LoVo (cell line): ENCODE data around the gene MTMR3.
A peak's percentile ranks its signal among the peaks of the same experiment; 100 is the strongest.

Experiments used
- DNase-seq: peaks from one replicate; pipeline ENCODE4 v3.0.0-alpha.2; 2016; ENCODE audit warnings: low spot score

Gene MTMR3

DNA sequence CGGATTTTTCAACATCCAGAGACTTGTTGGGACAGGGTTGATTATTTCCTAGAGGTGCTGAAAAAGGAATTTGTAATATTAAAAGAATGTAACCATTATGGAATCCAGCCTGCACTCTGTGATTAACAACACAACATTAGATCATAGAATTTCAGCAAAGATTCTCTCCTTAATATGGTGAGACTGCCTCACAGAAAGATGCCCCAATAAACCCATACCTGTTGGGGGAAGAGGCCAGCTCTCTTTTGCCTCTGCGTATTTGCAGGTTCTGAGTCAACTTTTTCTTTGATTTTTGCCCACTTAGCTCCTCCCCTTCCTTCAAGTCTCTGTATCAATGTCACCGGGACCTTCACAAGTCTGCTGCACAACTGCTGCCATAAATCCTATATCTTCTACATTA lies 12.4 kb upstream of the MTMR3 start:
- no peak for DNase-seq

DNA sequence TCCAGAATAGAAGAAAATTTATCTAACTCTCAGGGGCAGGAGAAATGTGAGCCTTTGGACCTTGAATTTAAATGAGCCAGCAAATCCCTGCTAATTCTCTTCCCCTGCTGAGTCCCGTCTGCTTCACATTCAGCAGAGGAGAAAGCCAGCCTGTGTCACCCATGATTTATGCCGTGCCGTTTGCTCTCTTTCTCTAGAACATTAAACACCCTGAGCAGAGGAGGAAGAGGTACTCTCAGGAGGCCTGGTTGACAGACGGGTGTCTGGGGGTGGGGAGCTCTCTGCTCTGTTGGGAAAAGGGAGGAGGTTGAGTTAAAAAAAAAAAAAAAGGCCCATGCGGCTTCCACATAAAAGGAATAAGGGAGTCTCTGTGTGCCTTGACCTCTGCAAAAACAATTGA lies 11.3 kb upstream of the MTMR3 start:
- no peak for DNase-seq

DNA sequence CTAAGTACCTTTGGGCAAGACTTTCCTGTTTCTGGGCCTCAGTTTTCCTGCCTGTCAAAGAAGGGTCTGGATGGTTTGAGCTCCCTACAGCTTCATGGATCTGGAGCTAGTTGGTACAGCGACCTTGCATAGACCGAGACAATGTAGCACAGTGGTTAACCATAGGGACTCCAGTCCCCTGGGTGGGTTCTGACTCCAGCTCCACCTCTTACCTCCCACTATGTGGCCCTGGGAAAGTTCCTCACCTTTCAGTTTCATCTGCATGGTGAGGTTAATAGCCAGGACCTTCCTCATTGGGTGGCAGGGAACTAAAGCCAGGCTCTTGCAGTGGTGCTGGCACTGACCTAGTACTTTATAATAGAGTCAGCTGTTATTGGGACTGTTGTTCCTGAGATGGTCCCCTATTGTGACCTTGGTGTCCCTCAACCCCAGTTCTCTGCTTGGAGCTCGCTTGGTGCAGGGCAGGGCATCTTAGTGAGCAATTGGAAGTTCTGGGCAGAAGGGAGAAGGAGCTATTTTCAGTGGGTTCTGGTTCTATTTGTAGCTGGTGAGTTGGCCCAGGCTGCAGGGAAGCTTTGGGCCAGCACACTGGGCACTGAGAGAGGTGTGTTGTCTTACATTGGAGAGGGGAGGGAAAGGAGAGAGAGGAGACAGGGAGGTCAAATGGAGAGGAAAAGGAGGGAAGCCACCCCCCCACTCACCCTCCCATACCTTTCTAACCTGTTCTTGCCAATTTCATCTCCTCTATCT lies 10.7 kb upstream of the MTMR3 start:
- no peak for DNase-seq

DNA sequence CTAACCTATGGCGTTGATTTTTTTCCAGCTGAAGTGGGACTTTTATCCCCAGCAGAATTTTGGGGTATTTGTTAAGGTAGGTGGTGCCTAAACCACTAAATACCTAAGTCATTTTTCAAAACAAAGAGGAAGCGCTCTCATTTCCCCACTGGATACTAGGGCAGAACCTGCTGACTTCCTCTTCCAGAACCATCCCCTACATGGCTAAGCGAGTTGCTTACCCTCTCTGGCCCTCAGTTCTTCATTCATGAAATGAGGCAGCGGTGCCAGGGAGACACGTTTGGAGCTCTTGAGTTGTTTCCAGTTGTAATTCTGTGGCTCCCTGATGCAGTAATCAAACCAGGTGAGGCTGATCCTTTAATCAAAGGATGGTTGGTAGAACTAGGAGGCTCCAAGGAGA lies 10.0 kb upstream of the MTMR3 start:
- no peak for DNase-seq

DNA sequence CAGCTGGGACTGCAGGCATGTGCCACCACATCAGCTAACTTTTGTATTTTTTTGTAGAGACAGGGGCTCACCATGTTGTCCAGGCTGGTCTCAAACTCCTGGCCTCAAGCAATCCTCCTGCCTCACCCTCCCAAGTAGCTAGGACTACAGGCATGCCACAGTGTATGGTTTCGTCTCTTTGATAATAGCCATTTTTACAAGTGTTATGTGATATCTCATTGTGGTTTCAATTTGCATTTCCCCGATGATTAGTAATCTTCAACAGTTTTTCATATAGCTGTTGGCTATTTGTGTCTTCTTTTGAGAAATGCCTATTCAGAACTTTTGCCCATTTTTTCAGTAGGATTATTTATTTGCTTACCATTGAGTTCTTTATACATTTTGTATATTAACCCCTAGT lies 9.0 kb upstream of the MTMR3 start:
- DNase-seq = no peak

DNA sequence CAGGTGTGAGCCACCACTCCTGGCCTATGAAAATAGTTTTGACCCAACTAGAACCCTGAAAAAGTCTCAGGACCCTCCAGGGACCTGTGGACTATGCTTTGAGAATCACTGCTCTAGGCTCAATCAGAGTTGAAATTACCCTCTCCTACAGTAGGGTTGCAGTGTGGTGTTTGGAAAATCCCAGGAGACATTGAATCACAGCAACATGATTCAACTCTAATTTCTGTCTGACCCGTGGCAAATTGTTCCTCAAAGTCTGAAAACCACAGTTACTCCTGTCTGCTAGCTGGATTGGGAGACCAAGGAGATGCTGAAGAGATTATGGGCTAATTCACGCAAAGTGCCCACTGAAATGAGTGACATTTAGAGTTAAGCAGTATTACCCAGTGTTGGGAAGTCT lies 5.4 kb upstream of the MTMR3 start:
- DNase-seq = no peak

DNA sequence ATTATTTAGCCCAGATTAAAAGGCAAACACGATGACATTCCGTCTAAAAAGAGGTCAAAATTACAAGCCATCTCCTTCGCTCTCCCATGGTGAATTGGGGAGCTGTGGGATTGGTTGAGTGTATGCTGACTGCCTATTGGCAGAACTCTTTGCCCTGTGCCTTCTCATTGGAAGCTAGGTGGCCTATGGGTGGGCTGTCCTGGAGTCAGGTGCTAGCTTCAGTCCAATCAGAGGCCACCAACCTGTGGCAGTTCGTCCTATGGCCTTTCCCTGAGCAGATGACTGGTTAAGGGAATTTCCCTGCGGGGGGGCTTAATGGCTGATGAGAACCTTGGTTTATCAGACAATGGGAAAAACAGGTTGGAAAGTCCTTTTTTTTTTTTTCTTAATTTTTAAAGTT lies 3.2 kb upstream of the MTMR3 start:
- no peak for DNase-seq

DNA sequence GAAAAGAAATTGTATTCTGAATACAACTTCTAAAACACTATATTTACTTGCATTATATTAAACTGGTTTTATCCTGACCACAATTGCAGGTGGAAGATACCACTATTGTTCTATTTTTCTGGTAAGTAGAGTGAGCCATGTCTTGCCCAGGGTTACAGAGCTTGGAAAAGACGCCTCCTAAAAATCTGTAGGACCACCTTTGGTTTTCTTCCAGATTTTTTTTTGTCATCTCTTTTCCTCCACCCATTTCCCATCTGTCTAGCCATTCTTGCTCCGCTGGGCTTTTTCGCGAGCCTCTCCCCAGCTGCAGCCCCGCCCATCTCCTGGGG lies 294 bp upstream of the MTMR3 start:
- DNase-seq = no peak

DNA sequence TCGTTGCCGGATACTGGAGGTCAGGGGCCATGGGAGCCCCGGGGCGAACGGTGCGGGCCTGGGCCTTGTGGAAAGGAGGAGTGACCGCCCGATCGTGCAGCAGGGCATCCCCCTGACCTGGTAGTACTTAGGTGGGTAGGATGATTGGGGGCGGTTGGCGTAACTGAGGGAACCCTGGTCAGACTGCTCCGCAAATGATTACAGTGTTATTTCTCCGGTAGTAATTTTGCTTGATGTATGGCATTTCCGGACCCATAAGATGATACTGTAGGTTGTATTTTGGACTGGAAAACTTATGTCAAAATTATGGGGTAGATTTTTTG lies 762 bp downstream of the MTMR3 start:
- DNase-seq = no peak

DNA sequence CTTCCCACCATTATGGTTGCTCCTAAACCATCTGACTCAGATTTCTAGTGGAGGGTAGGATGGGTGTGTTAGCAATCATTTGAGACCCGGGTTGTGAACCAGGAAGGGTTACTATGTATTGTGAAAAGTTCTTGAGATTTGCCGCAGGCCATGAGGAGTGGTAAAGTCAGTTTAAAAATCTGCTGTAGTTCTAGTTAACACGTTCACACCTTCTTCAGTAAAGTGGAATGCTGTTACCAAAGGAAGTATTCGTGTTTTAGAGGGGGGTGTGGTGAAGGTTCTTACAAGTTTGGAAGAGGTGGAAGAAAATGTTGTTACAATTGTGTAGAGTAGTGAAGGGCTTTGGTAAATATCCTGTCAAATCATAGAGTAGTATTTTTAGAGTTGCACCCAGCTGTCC lies 2.6 kb downstream of the MTMR3 start:
- no peak for DNase-seq

DNA sequence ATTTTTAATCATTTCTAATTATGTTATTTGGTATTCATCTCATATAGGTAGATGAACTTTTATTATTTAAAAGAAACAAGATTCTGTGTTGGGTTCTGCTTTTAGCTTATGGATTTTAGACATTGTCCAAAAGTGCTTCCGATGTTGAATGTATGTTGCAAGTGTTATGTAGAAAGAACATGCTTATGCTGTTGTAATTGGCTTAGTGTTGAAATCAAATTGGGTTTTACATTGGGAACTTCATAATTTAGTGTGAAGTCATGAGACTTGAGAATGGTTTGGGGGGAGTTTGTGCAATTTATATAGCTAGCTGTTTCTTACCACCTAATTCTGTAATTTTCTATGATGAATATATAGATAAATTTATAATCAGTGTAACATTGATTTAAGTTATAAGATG lies 3.6 kb downstream of the MTMR3 start:
- DNase-seq = no peak

DNA sequence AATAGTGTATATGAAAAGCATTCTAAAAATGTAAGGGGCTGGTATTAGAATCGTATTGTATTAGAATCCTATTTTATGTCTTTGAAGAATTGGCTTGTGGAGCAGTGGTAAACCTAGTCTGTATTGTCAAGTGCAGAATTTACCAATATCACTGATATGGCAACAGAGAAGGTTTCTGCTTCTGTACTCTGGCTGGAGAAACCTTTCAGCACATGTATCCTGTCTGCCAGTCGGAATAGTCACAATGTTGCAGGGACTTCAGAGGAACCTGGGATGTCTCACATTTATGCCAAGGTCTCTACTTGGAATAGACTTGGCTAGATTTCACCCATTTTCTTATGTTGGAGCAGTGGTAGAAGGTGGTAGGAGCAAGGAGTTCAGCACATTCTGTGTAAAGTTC lies 4.4 kb downstream of the MTMR3 start:
- DNase-seq = no peak

DNA sequence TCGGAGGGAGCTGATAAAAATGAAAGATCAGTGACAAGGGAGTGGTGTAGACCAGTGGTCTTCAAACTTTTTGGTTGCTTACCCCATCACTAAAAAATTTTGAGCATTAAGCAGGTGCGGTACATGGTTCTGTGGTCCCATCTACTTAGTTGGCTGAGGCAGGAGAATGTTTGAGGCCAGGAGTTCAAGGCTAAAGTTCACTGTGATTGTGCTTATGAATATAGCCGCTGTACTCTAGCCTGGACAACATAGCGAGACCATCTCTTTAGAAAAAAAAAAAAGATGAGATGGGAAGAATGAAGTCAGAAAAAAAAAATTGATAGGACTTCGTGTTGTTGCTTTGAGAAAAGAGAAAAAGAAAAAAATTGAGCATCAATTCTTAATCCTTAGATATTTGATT lies 7.8 kb downstream of the MTMR3 start:
- no peak for DNase-seq

DNA sequence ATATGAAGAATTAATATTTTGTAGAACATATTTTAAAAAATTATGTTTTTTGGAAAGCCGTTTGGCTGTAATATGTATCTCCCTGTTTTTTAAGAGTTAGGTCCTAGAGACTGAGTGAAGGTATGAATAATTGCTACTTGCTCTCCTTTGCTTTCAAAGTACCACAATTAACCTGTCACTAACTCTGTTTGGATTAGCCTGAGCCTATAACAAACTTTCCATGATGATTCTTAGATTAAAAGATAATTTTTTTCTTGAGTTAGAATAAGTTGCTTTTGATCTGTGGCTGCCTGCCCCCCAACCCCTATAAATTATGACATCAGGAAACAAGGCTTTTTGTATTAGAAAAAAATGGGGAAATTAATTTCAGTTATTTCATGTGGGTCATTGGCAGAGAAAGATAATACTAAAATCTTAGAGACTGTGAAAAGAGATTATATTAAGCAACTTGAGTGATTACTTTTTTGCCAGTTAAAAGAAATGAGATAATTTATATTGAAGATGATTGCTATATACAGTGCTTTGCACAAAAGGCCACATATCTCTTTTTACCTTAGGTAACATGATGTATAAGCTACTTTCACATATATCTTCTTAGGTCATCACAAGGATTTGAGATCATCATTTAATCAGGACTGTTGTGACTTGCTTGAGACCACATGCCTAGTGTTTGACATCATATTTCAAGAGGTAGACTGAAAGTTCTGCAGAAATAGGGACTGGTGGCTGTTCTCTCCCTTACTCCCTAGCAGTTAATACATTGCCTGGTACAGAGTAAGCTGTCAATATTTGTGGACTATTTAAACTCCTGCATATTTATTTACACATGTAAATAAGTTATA lies 9.6 kb downstream of the MTMR3 start:
- DNase-seq = no peak

DNA sequence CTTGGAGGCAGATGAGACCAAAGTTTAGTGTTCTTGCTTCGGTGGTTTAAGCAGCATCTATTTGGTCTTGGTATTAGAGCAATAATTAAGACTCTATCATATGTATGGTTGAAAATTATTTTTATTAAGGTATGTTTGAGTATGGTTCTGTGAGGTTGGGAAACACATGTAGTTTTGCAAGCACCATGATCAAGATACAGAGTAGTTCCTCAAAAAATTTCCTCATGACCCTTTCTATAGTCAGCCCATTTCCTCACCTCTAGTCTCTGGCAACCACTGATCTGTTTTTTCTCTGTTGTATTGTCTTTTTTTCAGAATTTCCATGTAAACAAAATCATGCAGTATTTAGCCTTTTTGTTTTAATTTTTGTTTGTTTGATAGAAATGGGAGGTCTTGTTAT lies 18.4 kb downstream of the MTMR3 start:
- DNase-seq = no peak

DNA sequence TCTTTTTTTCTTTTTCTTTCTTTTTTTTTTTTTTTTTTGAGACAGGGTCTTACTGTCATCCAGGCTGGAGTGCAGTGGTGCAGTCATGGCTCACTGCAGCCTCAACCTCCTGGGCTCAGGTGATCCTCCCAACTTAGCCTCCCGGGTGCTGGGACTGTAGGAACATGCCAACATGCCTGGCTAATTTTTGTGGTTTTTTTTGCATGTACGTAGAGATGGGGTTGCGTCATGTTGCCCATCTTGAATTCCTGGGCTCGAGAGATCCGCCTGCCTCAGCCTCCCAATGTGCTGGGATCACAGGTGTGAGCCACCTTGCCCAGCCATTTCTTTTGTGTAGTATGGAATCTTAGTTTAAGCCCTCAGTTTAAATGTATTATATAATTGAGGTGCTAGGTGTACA lies 20.4 kb downstream of the MTMR3 start:
- no peak for DNase-seq

DNA sequence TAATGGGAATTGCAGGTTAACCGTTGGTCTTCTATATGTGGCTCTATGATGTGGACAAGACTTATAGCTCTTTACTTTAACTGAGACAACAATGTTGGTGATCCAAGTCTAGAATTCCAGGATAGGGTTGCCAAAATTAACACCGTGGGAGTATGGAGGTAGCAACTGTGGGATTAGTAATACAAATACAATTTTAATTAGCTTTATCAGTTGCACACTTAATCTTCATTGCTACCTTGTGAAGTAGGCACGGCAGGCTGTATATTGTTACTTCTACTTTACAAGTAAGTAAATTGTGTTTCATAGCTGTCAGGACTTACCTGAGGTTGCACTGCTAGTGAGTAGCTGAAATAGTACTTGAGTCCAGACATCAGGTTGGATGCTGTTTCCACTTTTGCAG lies 21.0 kb downstream of the MTMR3 start:
- DNase-seq = no peak

DNA sequence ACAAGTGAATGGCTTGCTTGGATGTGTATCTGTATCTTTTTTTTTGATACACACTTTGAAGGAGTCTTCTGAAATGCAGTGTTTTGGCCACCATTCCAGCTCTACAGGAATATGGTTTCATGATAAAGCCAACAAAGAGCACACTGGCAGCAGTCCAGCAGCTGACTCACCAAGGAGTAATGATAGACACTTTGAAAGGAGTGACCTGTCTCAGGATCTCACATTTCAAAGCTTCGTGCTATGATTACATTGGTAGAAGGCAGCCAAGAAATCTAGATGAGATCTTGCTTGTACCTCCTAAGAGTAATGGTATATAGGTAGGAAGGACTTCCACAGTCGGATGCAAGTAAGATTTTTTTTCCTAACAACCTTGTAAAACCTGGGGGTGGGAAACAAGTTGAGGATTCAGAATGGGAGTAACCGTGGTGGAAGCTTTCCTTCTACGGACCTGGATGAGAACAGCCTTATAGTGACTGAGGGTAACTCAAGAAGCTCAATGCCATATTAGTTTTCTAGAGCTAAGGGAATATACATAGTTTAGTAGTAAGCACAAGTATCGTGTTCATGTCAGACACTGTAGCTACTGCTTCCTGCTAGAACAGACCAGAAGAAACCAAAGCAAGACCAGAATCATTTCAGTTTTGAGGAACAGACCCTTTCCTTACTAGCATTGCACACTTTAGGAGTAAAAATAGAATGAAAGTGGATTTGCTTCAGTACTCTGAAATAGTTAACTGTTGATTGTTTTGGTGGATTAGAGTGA lies 25.0 kb downstream of the MTMR3 start:
- peak; percentile 95 for DNase-seq

DNA sequence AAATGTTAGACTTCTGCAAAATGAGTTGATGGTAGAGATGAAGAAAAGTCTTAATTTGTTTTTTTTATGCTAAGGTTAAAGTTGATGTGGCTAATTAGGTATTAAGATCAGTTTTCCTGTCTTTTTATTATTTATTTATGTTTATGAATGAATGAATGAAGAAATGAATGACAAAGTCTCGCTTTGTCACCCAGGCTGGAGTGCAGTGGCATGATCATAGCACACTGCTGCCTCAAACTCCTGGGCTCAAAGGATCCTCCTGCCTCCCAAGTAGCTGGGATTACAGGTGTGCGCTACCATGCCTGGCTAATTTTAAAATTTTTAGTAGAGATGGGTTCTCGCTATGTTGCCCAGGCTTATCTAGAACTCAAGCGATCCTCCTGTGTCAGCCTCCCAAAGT lies 29.2 kb downstream of the MTMR3 start:
- DNase-seq = no peak

DNA sequence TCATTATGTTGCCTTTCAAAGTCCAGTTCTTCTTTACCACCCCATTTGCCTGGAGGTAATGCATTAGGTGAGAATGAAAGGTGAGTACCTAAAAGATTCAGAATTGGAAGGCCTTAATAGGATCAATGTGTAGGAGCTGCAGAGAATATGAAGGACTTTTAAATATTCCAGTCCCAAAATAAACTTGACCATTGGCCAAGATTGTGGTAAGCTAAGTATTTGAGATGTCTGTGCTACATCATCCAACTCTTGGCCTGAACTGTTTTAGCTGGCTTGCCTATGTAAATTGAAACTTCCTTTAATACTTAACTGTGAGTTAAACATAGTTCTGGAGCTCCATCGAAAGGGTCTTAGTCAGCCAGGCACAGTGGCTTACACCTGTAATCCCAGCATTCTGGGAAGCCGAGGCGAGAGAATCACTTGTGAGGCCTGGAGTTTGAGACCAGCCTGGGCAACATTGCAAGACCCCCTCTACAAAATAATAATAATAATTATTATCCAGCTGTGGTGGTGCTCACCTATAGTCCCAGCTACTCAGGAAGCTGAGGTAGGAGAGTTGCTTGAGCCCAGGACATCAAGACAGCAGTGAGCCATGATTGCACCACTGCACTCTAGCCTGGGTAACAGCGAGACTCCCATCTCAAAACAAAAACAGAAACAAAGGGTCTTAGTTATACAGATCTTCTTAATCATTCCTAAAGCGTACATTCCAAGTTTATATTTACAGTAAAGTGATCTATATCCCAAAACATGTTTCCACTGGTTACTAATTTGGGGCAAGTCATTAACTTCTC lies 29.8 kb downstream of the MTMR3 start:
- no peak for DNase-seq

DNA sequence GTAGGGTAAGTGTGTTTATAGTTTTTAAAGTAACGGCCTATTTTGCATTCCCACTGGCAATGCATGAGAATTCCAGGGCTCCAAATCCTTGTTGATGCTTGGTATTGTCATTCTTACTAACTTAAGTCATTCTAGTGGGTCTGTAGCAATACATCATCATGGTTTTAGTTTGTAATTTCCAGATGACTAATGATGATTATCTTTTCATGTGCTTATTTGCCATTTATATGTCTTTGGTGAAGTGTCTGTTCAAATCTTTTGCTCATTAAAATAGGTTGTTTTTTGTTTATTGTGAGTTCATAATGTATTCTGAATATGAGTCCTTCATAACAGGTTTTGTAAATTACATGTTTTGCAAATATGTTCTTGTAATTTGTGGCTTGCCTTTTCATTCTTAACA lies 31.2 kb downstream of the MTMR3 start:
- DNase-seq = no peak

DNA sequence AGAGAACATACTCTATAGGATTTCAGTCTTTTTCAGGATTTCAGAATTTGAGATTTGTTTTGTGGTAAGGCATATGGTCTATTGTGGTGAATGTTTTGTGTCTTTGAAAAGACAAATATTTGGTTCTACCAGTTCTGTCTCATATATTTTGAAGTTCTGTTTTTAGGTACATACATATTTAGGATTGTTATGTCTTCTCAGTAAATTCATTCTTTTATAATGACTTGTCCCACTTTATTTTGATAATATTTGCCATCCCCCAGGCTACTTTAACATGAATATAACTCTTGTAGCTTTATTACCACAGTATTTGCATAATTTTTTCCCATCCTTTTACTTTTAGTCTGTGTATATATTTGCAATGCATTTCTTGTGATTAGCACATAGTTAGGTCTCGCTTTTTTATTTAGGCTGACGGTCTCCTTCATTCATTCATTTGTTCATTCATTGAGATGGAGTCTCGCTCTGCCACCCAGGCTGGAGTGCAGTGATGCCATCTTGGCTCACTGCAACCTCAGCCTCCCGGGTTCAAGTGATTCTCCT lies 32.1 kb downstream of the MTMR3 start:
- DNase-seq = no peak
